Astrocyte (in vitro differentiated cells and primary cell): ENCODE measurements around the gene BMP7. TPM values are rescaled to one million over a fixed set of nuclear protein-coding genes. Genes with fewer than 3 reads are reported as not detected.

ENCODE experiments used
- DNase-seq: peaks from one replicate; pipeline ENCODE4 v3.0.0-alpha.2; 2010; ENCODE audit warnings: low read depth
- FAIRE-seq: peaks from 2 replicates; lab custom pipeline; 2011; peaks lifted over from hg19 to GRCh38; lab: Jason Lieb, UNC
- H2AFZ ChIP-seq: 2 replicates; pipeline ENCODE4 v1.6.0; 2012; ENCODE audit warnings: low read depth, low read length, inconsistent platforms
- H3K27ac ChIP-seq: 2 replicates; pipeline ENCODE4 v1.5.1; 2011; ENCODE audit warnings: low read depth, low read length, inconsistent platforms
- H3K27me3 ChIP-seq: 2 replicates; pipeline ENCODE4 v1.6.0; 2011; ENCODE audit warnings: low read length, inconsistent platforms; ENCODE audit not compliant: insufficient read depth
- H3K36me3 ChIP-seq: 2 replicates; pipeline ENCODE4 v1.5.1; 2011; ENCODE audit warnings: low read length, inconsistent platforms; ENCODE audit not compliant: insufficient read depth
- H3K4me1 ChIP-seq: 2 replicates; pipeline ENCODE4 v1.5.1; 2011; ENCODE audit warnings: low read length, inconsistent platforms; ENCODE audit not compliant: insufficient read depth
- H3K4me2 ChIP-seq: 2 replicates; pipeline ENCODE4 v1.6.0; 2012; ENCODE audit warnings: low read length, inconsistent platforms
- H3K4me3 ChIP-seq: 2 replicates; pipeline ENCODE4 v1.5.1; 2011; ENCODE audit warnings: low read depth, mild to moderate bottlenecking, low read length, inconsistent platforms; ENCODE audit not compliant: insufficient read depth
- H3K79me2 ChIP-seq: 2 replicates; pipeline ENCODE4 v1.6.0; 2012; ENCODE audit warnings: mild to moderate bottlenecking, low read length, inconsistent platforms; ENCODE audit not compliant: insufficient read depth
- H3K9ac ChIP-seq: 2 replicates; pipeline ENCODE4 v1.6.0; 2012; ENCODE audit warnings: mild to moderate bottlenecking, low read length, inconsistent platforms
- H3K9me3 ChIP-seq: 2 replicates; pipeline ENCODE4 v1.5.1; 2012; ENCODE audit warnings: low read depth, mild to moderate bottlenecking, low read length, inconsistent platforms; ENCODE audit not compliant: insufficient read depth
- H4K20me1 ChIP-seq: 2 replicates; pipeline ENCODE4 v1.6.0; 2012; ENCODE audit warnings: low read length, inconsistent platforms; ENCODE audit not compliant: insufficient read depth
- H3K27ac Mint-ChIP-seq: one replicate; pipeline ENCODE4 v1.8.0; 2021; ENCODE audit warnings: mild to moderate bottlenecking, mixed read lengths; ENCODE audit not compliant: unreplicated experiment
- H3K27me3 Mint-ChIP-seq: one replicate; pipeline ENCODE4 v1.8.0; 2021; ENCODE audit warnings: low read depth, mixed read lengths; ENCODE audit not compliant: unreplicated experiment
- H3K36me3 Mint-ChIP-seq: one replicate; pipeline ENCODE4 v1.8.0; 2021; ENCODE audit warnings: low read depth, mixed read lengths; ENCODE audit not compliant: unreplicated experiment
- H3K4me1 Mint-ChIP-seq: one replicate; pipeline ENCODE4 v1.8.0; 2021; ENCODE audit warnings: low read depth, mixed read lengths; ENCODE audit not compliant: unreplicated experiment
- H3K4me3 Mint-ChIP-seq: one replicate; pipeline ENCODE4 v1.8.0; 2021; ENCODE audit warnings: mild to moderate bottlenecking, moderate library complexity, mixed read lengths; ENCODE audit not compliant: unreplicated experiment
- H3K9me3 Mint-ChIP-seq: one replicate; pipeline ENCODE4 v1.8.0; 2021; ENCODE audit warnings: mild to moderate bottlenecking, mixed read lengths; ENCODE audit not compliant: unreplicated experiment
- CTCF ChIP-seq: IDR thresholded peaks from 2 replicates; pipeline ENCODE4 v1.5.1; 2011; ENCODE audit warnings: low read depth, mild to moderate bottlenecking, inconsistent platforms, low read length, moderate library complexity; ENCODE audit not compliant: insufficient read depth
- EZH2 ChIP-seq: IDR thresholded peaks from 2 replicates; pipeline ENCODE4 v1.6.1; 2012; ENCODE audit warnings: mild to moderate bottlenecking, low read length, inconsistent platforms; ENCODE audit not compliant: insufficient read depth
- total RNA-seq: library from RNA; stranded (reverse); gene quantifications from 2 replicates; pipeline ENCODE4 v1.2.1, GENCODE V29; 2021

BMP7 gene
- total RNA-seq, 1 donor from 2014 or later = 15.3 TPM

GRCh38 chr20:57298457-57298856 is 32.0 kb upstream of the BMP7 start:
- H3K4me1 ChIP-seq = no peaks in the 10 kb centered on the region
- H3K4me3 ChIP-seq = no peak overlapping the region
- no peaks in the 10 kb centered on the region for H3K79me2 ChIP-seq
- no peak overlapping the region for H3K4me2 ChIP-seq
- Mint-ChIP-seq H3K27me3 (peaks cover 17% of the 10 kb centered on the region), H3K4me1 (peaks cover 8% of the 10 kb centered on the region), H3K4me3 (no peak overlapping the region), H3K36me3 (no peaks in the 10 kb centered on the region), H3K9me3 (peaks cover 8% of the 10 kb centered on the region), H3K27ac (no peak overlapping the region)
- no peak overlapping the region for H2AFZ ChIP-seq
- no peaks in the 10 kb centered on the region for H3K36me3 ChIP-seq
- peaks cover 3% of the 10 kb centered on the region for H3K27me3 ChIP-seq
- DNase-seq (no peak), FAIRE-seq (no peak)
- H3K9ac ChIP-seq = no peak overlapping the region
- no peaks in the 10 kb centered on the region for H3K9me3 ChIP-seq
- no peaks in the 10 kb centered on the region for H4K20me1 ChIP-seq
- no peak overlapping the region for H3K27ac ChIP-seq
- no peak for TF ChIP-seq EZH2
- no peak for TF ChIP-seq CTCF

GRCh38 chr20:57294550-57294949 is 28.1 kb upstream of the BMP7 start:
- Histone ChIP-seq H3K9ac (no peak overlapping the region), H3K79me2 (no peaks in the 10 kb centered on the region), H3K36me3 (no peaks in the 10 kb centered on the region), H2AFZ (no peak overlapping the region), H4K20me1 (no peaks in the 10 kb centered on the region), H3K9me3 (no peaks in the 10 kb centered on the region), H3K27me3 (peaks cover 13% of the 10 kb centered on the region), H3K4me3 (no peak overlapping the region), H3K27ac (no peak overlapping the region), H3K4me1 (no peaks in the 10 kb centered on the region), H3K4me2 (no peak overlapping the region)
- H3K4me1 Mint-ChIP-seq = peaks cover 16% of the 10 kb centered on the region
- DNase-seq (no peak), FAIRE-seq (no peak)
- H3K27ac Mint-ChIP-seq = no peak overlapping the region
- no peak for TF ChIP-seq EZH2
- no peak for TF ChIP-seq CTCF
- no peak overlapping the region for H3K4me3 Mint-ChIP-seq
- H3K27me3 Mint-ChIP-seq = peaks cover 15% of the 10 kb centered on the region
- no peaks in the 10 kb centered on the region for H3K36me3 Mint-ChIP-seq
- no peaks in the 10 kb centered on the region for H3K9me3 Mint-ChIP-seq

- Histone ChIP-seq H2AFZ (no peak overlapping the region), H3K79me2 (no peaks in the 10 kb centered on the region), H3K9ac (no peak overlapping the region), H3K4me2 (no peak overlapping the region), H3K4me1 (no peaks in the 10 kb centered on the region), H3K9me3 (no peaks in the 10 kb centered on the region), H3K27me3 (peaks cover 19% of the 10 kb centered on the region), H3K4me3 (no peak overlapping the region), H3K36me3 (no peaks in the 10 kb centered on the region), H4K20me1 (no peaks in the 10 kb centered on the region), H3K27ac (no peak overlapping the region)
- DNase-seq (no peak), FAIRE-seq (no peak)
- no peak overlapping the region for H3K27ac Mint-ChIP-seq
- no peaks in the 10 kb centered on the region for H3K36me3 Mint-ChIP-seq
- H3K9me3 Mint-ChIP-seq = no peaks in the 10 kb centered on the region
- H3K4me1 Mint-ChIP-seq = peaks cover 16% of the 10 kb centered on the region
- H3K27me3 Mint-ChIP-seq = peaks cover 15% of the 10 kb centered on the region
- no peak for TF ChIP-seq EZH2
- no peak for TF ChIP-seq CTCF
- no peak overlapping the region for H3K4me3 Mint-ChIP-seq
Measured at GRCh38 chr20:57293995-57294394, 27.6 kb upstream of the BMP7 start.
